K562 (cell line): ENCODE measurements around the gene MCM9. TPM values are rescaled to one million over a fixed set of nuclear protein-coding genes. Genes with fewer than 3 reads are reported as not detected.

Experiments used
- C11orf30 ChIP-seq: fragments of 450-650 bp; IDR thresholded peaks from 2 replicates; pipeline ENCODE4 v1.6.1; 2016; ENCODE audit warnings: low read depth, mild to moderate bottlenecking
- CTBP1 ChIP-seq: fragments of 450-650 bp; IDR thresholded peaks from 2 replicates; pipeline ENCODE4 v1.6.1; 2016; ENCODE audit warnings: borderline replicate concordance
- CTCFL ChIP-seq: IDR thresholded peaks from 2 replicates; pipeline ENCODE4 v1.6.1; 2011; ENCODE audit warnings: borderline replicate concordance, low read depth, mild to moderate bottlenecking, moderate library complexity, low read length; ENCODE audit not compliant: insufficient read depth, poor library complexity, severe bottlenecking
- ETV1 ChIP-seq: fragments of 450-650 bp; conservative IDR thresholded peaks from 2 replicates; pipeline ENCODE4 v1.6.1; 2016; ENCODE audit warnings: missing genetic modification characterization, control low read depth, low read depth, missing compliant biosample characterization
- FOXJ2 ChIP-seq: fragments of 200-800 bp; sonication (Bioruptor generic); IDR thresholded peaks from 2 replicates; pipeline ENCODE4 v1.6.1; 2016; ENCODE audit warnings: missing genetic modification characterization, missing compliant biosample characterization
- FOXK1 ChIP-seq: sonication (generic); formaldehyde crosslinking; IDR thresholded peaks from 2 replicates; pipeline ENCODE4 v1.8.0; 2022; ENCODE audit warnings: missing genetic modification reagents, mild to moderate bottlenecking, borderline replicate concordance
- FOXK2 ChIP-seq, 2 experiments: fragments of 450-650 bp; IDR thresholded peaks in 1 of 2; conservative IDR thresholded peaks in 1 of 2; 2 replicates each; pipeline ENCODE4 v1.6.1; 2016; ENCODE audit warnings: low read depth in 2 of 2, mild to moderate bottlenecking in 1 of 2
- GATAD2B ChIP-seq: fragments of 450-650 bp; IDR thresholded peaks from 2 replicates; pipeline ENCODE4 v1.6.1; 2017; ENCODE audit warnings: mild to moderate bottlenecking, borderline replicate concordance
- HCFC1 ChIP-seq: IDR thresholded peaks from 2 replicates; pipeline ENCODE4 v1.6.1; 2012; ENCODE audit warnings: low read depth, low read length, improper control_type of control experiment
- HMGXB4 ChIP-seq: sonication (generic); formaldehyde crosslinking; IDR thresholded peaks from 2 replicates; pipeline ENCODE4 v1.8.1; 2023; ENCODE audit warnings: mild to moderate bottlenecking, missing genetic modification reagents
- JUND ChIP-seq, 2 experiments: IDR thresholded peaks; 2 replicates in 1 of 2; 3 replicates in 1 of 2; pipeline ENCODE4 v1.6.1; 2011; ENCODE audit warnings: borderline replicate concordance in 2 of 2, low read depth in 2 of 2, low read length in 2 of 2, improper control_type of control experiment in 1 of 2, missing biosample characterization in 1 of 2, missing genetic modification characterization in 1 of 2, missing genetic modification reagents in 1 of 2
- MEIS2 ChIP-seq: fragments of 450-650 bp; IDR thresholded peaks from 2 replicates; pipeline ENCODE4 v1.6.1; 2014; ENCODE audit warnings: mild to moderate bottlenecking; ENCODE audit not compliant: partially characterized antibody
- MNT ChIP-seq, 2 experiments: fragments of 450-650 bp; conservative IDR thresholded peaks; 2 replicates each; pipeline ENCODE4 v1.6.1; 2017; ENCODE audit warnings: mild to moderate bottlenecking in 2 of 2, moderate library complexity in 2 of 2
- MTA3 ChIP-seq: fragments of 450-650 bp; formaldehyde crosslinking; IDR thresholded peaks from 2 replicates; pipeline ENCODE4 v1.6.1; 2017; ENCODE audit warnings: mild to moderate bottlenecking, borderline replicate concordance
- NFIC ChIP-seq: fragments of 450-650 bp; IDR thresholded peaks from 2 replicates; pipeline ENCODE4 v1.6.1; 2017; ENCODE audit warnings: mild to moderate bottlenecking, inconsistent platforms
- NONO ChIP-seq, 2 experiments: fragments of 200-400 bp in 1 of 2; fragments of 450-650 bp in 1 of 2; formaldehyde crosslinking in 1 of 2; IDR thresholded peaks; 2 replicates each; pipeline ENCODE4 v1.6.1; 2017; ENCODE audit warnings: low read depth in 2 of 2, mild to moderate bottlenecking in 2 of 2, moderate library complexity in 2 of 2, low read length in 1 of 2
- NR2C2 ChIP-seq, 2 experiments: fragments of 200-800 bp in 1 of 2; sonication (Bioruptor generic) in 1 of 2; sonication (generic) in 1 of 2; formaldehyde crosslinking in 1 of 2; IDR thresholded peaks; 2 replicates each; pipeline versions ENCODE4 v1.6.1 to v1.8.0; 2016 to 2022; ENCODE audit warnings: mild to moderate bottlenecking in 1 of 2, missing compliant biosample characterization in 1 of 2, missing genetic modification characterization in 1 of 2, missing genetic modification reagents in 1 of 2
- POLR2G ChIP-seq: fragments of 200-400 bp; formaldehyde crosslinking; IDR thresholded peaks from 2 replicates; pipeline ENCODE4 v1.6.1; 2017; ENCODE audit warnings: low read depth, mild to moderate bottlenecking, antibody characterized with exemption, low read length, moderate library complexity
- TBP ChIP-seq: optimal IDR thresholded peaks from 2 replicates; pipeline ENCODE3; 2011; ENCODE audit warnings: low read depth, low read length, improper control_type of control experiment
- ZC3H11A ChIP-seq: IDR thresholded peaks from 2 replicates; pipeline ENCODE4 v1.6.1; 2012; ENCODE audit warnings: low read depth, low read length, improper control_type of control experiment
- ZKSCAN8 ChIP-seq: fragments of 200-800 bp; sonication (Bioruptor generic); IDR thresholded peaks from 2 replicates; pipeline ENCODE4 v1.6.1; 2016; ENCODE audit warnings: missing genetic modification characterization, missing compliant biosample characterization
- polyA plus RNA-seq, 8 experiments: library from polyadenylated mRNA; depleted of rRNA in 4 of 8; stranded (reverse) in 5 of 8; unstranded in 3 of 8; fragments of >200 nt; fragmentation: Nextera tagmentation in 2 of 8; fragmentation: Illumina TruSeq in 1 of 8; extraction: Ambion mirVana in 2 of 8; extraction: Trizol in 1 of 8; gene quantifications; 2 replicates each; pipeline versions ENCODE4 v1.2.1 to v1.2.3, GENCODE V29; 2011 to 2014; ENCODE audit warnings: inconsistent platforms in 1 of 8, missing spikeins in 1 of 8
- total RNA-seq, 7 experiments: library from RNA; depleted of rRNA in 6 of 7; stranded (reverse); fragments of >200 nt in 6 of 7; fragmentation: Illumina TruSeq in 2 of 7; extraction: Trizol in 2 of 7; gene quantifications; 2 replicates each; pipeline versions ENCODE4 v1.2.1 to v1.2.3, GENCODE V29; 2011 to 2021; ENCODE audit warnings: low replicate concordance in 1 of 7

Gene MCM9
- total and polyA plus RNA-seq, 9 of the 15 experiments (the other 6 are each of a cell fraction or from before 2014, with no cell fraction given), result 4.8 to 16.7 (median 11.6) TPM

- peak; percentile 91 for TF ChIP-seq TBP
- TF ChIP-seq HCFC1, result peak; percentile 64
- no peak for TF ChIP-seq NR2C2 (CRISPR knock-in tag; IDR thresholded peaks at IDR 0.05)
- peak; percentile 37; the same call in 1 of the 2 replicates for TF ChIP-seq NR2C2 (tag; IDR thresholded peaks at IDR 0.05)
- TF ChIP-seq CTBP1, result peak; percentile 65
- TF ChIP-seq MTA3, result peak; percentile 75
- TF ChIP-seq GATAD2B, result peak; percentile 99
- TF ChIP-seq JUND (IDR thresholded peaks at IDR 0.05; ENCODE audit: borderline replicate concordance, low read depth, low read length), result peak; percentile 80
- no peak; the same call in 2 of the 3 replicates for TF ChIP-seq JUND (tag; IDR thresholded peaks at IDR 0.05; ENCODE audit: borderline replicate concordance, low read depth, low read length)
- TF ChIP-seq POLR2G, result peak; percentile 79
- peak; percentile 97 for TF ChIP-seq CTCFL
- 0 out of 4 replicates have a peak, but pooled peaks of 1 of the 2 experiments have one; percentile 18 for TF ChIP-seq NONO (IDR thresholded peaks at IDR 0.05; ENCODE audit: low read depth in 2 of 2, low read length in 1 of 2)
- TF ChIP-seq MEIS2, result peak; percentile 3
- no peak for TF ChIP-seq ZKSCAN8 (CRISPR knock-in tag)
- 0 out of 2 replicates have a peak, but pooled peaks have one; percentile 50 for TF ChIP-seq C11orf30
- peak; percentile 46; the same call in 1 of the 2 replicates for TF ChIP-seq FOXJ2 (tag)
- 0 out of 4 replicates have a peak, but pooled peaks of 1 of the 2 experiments have one; percentile 64 for TF ChIP-seq FOXK2 (conservative IDR thresholded peaks at IDR 0.05 in 1 of 2, IDR thresholded peaks at IDR 0.05 in 1 of 2; ENCODE audit: low read depth in 2 of 2)
- TF ChIP-seq MNT (conservative IDR thresholded peaks at IDR 0.05), result peak; percentile 29 to 69; a peak in 2 of 4 replicates
- peak; percentile 65; the same call in 1 of the 2 replicates for TF ChIP-seq FOXK1 (CRISPR knock-in tag)
- peak; percentile 53; the same call in 1 of the 2 replicates for TF ChIP-seq NFIC
- peak; percentile 46; the same call in 1 of the 2 replicates for TF ChIP-seq HMGXB4
- TF ChIP-seq ZC3H11A, result no peak
- 0 out of 2 replicates have a peak, but pooled peaks have one; percentile 15 for TF ChIP-seq ETV1 (tag)
Measured at GRCh38 chr6:118893807-118894424, 41.0 kb downstream of the MCM9 start, which contains the start of gene ASF1A (continued).
